HepG2 (cell line): ENCODE results near the gene RAD9A. TPM values are rescaled to one million over a fixed set of nuclear protein-coding genes. Genes with fewer than 3 reads are reported as not detected.

Experiments used
- ATAC-seq: fragments of 200-7000 bp; cut with Tn5 transposase; 3 replicates; pipeline ENCODE4 v1.9.1; 2020; ENCODE audit warnings: mild to moderate bottlenecking, moderate library complexity
- BruUV-seq: library from RNA; stranded (reverse); fragments of 400-500 nt; replicated peaks from 2 replicates; lab custom pipeline; 2021; lab: Mats Ljungman, UMichigan
- CTCF ChIA-PET: fragments of 300-600 bp; formaldehyde crosslinking; extraction: SDS; loops from one replicate; lab custom pipeline; 2021; ENCODE audit warnings: low total read pairs, inconsistent platforms, low intra/inter-chr PET ratio; lab: Yijun Ruan, JAX
- POLR2A ChIA-PET: fragments of 350-600 bp; sonication (Branson Sonifier 250); formaldehyde crosslinking; loops from one replicate; lab custom pipeline; 2020; ENCODE audit warnings: antibody characterized with exemption, inconsistent platforms; lab: Yijun Ruan, JAX
- DNase-seq: peaks from one replicate; pipeline ENCODE4 v3.0.0-alpha.2; 2015; ENCODE audit warnings: low spot score
- FAIRE-seq: peaks from 3 replicates; lab custom pipeline; 2011; peaks lifted over from hg19 to GRCh38; lab: Jason Lieb, UNC
- H2AFZ ChIP-seq: one replicate; pipeline ENCODE4 v1.6.1; 2011; ENCODE audit warnings: low read length, inconsistent platforms
- H3K27ac ChIP-seq: fragments of 300-600 bp; 3 replicates; pipeline ENCODE4 v1.8.0; 2011; ENCODE audit warnings: mixed run types, mild to moderate bottlenecking, mixed read lengths, low read length, inconsistent platforms; ENCODE audit not compliant: insufficient read depth; ENCODE audit errors: extremely low read length
- H3K27me3 ChIP-seq, 2 experiments: fragments of 200-600 bp in 1 of 2; 2 replicates in 1 of 2; 3 replicates in 1 of 2; pipeline versions ENCODE4 v1.6.0 to v1.8.0; 2011; ENCODE audit warnings: low read length in 2 of 2, mild to moderate bottlenecking in 2 of 2, moderate library complexity in 2 of 2, inconsistent platforms in 1 of 2; ENCODE audit not compliant: insufficient read depth in 2 of 2, control insufficient read depth in 1 of 2
- H3K36me3 ChIP-seq, 2 experiments: fragments of 200-600 bp in 1 of 2; replicated peaks in 1 of 2; 2 replicates in 1 of 2; 3 replicates in 1 of 2; pipeline versions ENCODE4 v1.5.1 to v1.8.0; 2011; ENCODE audit warnings: low read length in 2 of 2, inconsistent platforms in 1 of 2; ENCODE audit not compliant: insufficient read depth in 2 of 2, control insufficient read depth in 1 of 2
- H3K4me1 ChIP-seq: 2 replicates; pipeline ENCODE4 v1.5.1; 2012; ENCODE audit warnings: low read length, inconsistent platforms; ENCODE audit not compliant: insufficient read depth
- H3K4me2 ChIP-seq: 2 replicates; pipeline ENCODE4 v1.6.0; 2011; ENCODE audit warnings: low read depth, low read length, inconsistent platforms
- H3K4me3 ChIP-seq, 3 experiments: fragments of 200-600 bp in 1 of 3; sonication (generic), shearing (Covaris generic) in 1 of 3; replicated peaks in 1 of 3; 2 replicates each; pipeline ENCODE4 v1.5.1; 2011 to 2016; ENCODE audit warnings: low read length in 3 of 3, inconsistent platforms in 2 of 3, low read depth in 2 of 3, mild to moderate bottlenecking in 2 of 3, control low read depth in 1 of 3, mixed read lengths in 1 of 3; ENCODE audit not compliant: insufficient read depth in 1 of 3
- H3K79me2 ChIP-seq: one replicate; pipeline ENCODE4 v1.6.1; 2011; ENCODE audit warnings: low read length, inconsistent platforms; ENCODE audit not compliant: insufficient read depth
- H3K9ac ChIP-seq: 2 replicates; pipeline ENCODE4 v1.6.0; 2011; ENCODE audit warnings: mild to moderate bottlenecking, low read depth, low read length, inconsistent platforms; ENCODE audit not compliant: insufficient read depth
- H3K9me3 ChIP-seq: 2 replicates; pipeline ENCODE4 v1.5.1; 2012; ENCODE audit warnings: mild to moderate bottlenecking, low read length
- H4K20me1 ChIP-seq: 2 replicates; pipeline ENCODE4 v1.6.0; 2011; ENCODE audit warnings: inconsistent platforms, mild to moderate bottlenecking, low read length, moderate library complexity; ENCODE audit not compliant: insufficient read depth
- EHMT2 ChIP-seq: fragments of 200-600 bp; sonication (generic); IDR thresholded peaks from 2 replicates; pipeline ENCODE4 v1.7.0; 2017; ENCODE audit warnings: antibody characterized with exemption, low read depth, low read length, borderline replicate concordance
- HHEX ChIP-seq: IDR thresholded peaks from 2 replicates; pipeline ENCODE4 v1.6.1; 2016; ENCODE audit warnings: control low read depth
- IKZF1 ChIP-seq: fragments of 450-650 bp; IDR thresholded peaks from 2 replicates; pipeline ENCODE4 v1.7.1; 2016
- REPIN1 ChIP-seq: sonication (generic); formaldehyde crosslinking; IDR thresholded peaks from 2 replicates; pipeline ENCODE4 v1.8.0; 2022; ENCODE audit warnings: missing genetic modification reagents, low read depth, mild to moderate bottlenecking, borderline replicate concordance
- SMYD3 ChIP-seq: sonication (generic); formaldehyde crosslinking; IDR thresholded peaks from 2 replicates; pipeline ENCODE4 v1.8.1; 2023; ENCODE audit warnings: mild to moderate bottlenecking, missing genetic modification reagents
- ZNF451 ChIP-seq: sonication (generic); formaldehyde crosslinking; IDR thresholded peaks from 2 replicates; pipeline ENCODE4 v1.5.0; 2020; ENCODE audit warnings: mild to moderate bottlenecking, missing genetic modification reagents
- whole genome bisulfite sequencing: methylation state at CpG from one replicate; pipeline ENCODE4 v1.1.6; 2017; ENCODE audit warnings: low lambda C conversion rate; 5-methylcytosine and 5-hydroxymethylcytosine counted together
- in situ Hi-C: cut with HindIII; loops from 2 replicates; pipeline ENCODE4 v1.10.0; 2017; ENCODE audit warnings: low pct_unique_long_range_greater_than_20kb; ENCODE audit not compliant: extremely low pct_ligation_motif_present
- intact Hi-C: fragments of 100-400 bp; cut with micrococcal nuclease; formaldehyde crosslinking; loops from one replicate; pipeline ENCODE4 v1.10.0; 2022; ENCODE audit not compliant: unreplicated experiment
- polyA plus RNA-seq, 8 experiments: library from polyadenylated mRNA; depleted of rRNA in 3 of 8; stranded (reverse) in 7 of 8; unstranded in 1 of 8; fragments of >200 nt; fragmentation: Illumina TruSeq in 4 of 8; extraction: Trizol in 4 of 8; gene quantifications; 2 replicates each; pipeline versions ENCODE4 v1.2.1 to v1.2.3, GENCODE V29; 2011 to 2016; ENCODE audit warnings: low read depth in 4 of 8, missing spikeins in 1 of 8, mixed read lengths in 1 of 8; ENCODE audit not compliant: insufficient read depth in 1 of 8
- total RNA-seq, 5 experiments: library from RNA; depleted of rRNA; stranded (reverse); fragments of >200 nt; fragmentation: Illumina TruSeq; extraction: Trizol; gene quantifications; 2 replicates each; pipeline ENCODE4 v1.2.3, GENCODE V29; 2016; ENCODE audit warnings: low read depth in 1 of 5
- TF ChIP-seq, protein P1 (sequence below): sonication (generic); formaldehyde crosslinking; IDR thresholded peaks from 2 replicates; pipeline ENCODE4 v1.5.0; 2020; ENCODE audit warnings: mild to moderate bottlenecking, missing genetic modification reagents, borderline replicate concordance
- TF ChIP-seq, protein P2 (sequence below): IDR thresholded peaks from 2 replicates; pipeline ENCODE4 v1.6.1; 2016; ENCODE audit warnings: missing biosample characterization, missing genetic modification reagents, low read depth
- TF ChIP-seq, protein P3 (sequence below): sonication (generic); formaldehyde crosslinking; IDR thresholded peaks from 2 replicates; pipeline ENCODE4 v1.8.0; 2022; ENCODE audit warnings: missing genetic modification reagents, mild to moderate bottlenecking, borderline replicate concordance

Gene RAD9A
- total and polyA plus RNA-seq, 2 of the 13 experiments (the other 11 are each of a cell fraction or from before 2014, with no cell fraction given): 10.1 to 15.7 TPM

DNA sequence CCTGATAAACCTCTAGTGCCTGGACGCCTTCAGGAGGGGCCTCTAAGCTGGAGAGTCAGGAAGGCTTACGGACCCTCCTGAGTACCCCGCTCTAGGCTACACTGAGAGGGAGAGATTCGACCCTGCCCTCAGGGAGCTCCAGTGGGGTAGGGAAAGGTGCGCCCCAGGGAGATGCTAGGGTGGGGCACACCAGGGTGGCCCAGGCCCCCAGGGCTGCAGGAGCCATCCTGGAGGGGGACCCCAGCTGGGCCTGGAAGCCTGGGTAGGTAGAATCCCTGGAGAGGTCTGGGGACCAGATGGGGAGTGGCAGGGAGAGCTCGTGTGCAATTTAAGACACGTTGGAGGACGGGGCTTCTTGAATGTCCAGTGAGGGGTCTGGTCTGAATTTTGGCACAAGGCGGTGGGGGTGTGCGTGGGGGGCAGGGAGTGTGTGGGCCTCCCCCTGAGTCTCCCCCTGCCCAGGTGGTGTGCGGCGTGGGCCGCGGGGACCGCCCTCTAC lies 28.4 kb downstream of the RAD9A start (continued):
- TF ChIP-seq ZNF451: no peak
- TF ChIP-seq, protein P1, sequence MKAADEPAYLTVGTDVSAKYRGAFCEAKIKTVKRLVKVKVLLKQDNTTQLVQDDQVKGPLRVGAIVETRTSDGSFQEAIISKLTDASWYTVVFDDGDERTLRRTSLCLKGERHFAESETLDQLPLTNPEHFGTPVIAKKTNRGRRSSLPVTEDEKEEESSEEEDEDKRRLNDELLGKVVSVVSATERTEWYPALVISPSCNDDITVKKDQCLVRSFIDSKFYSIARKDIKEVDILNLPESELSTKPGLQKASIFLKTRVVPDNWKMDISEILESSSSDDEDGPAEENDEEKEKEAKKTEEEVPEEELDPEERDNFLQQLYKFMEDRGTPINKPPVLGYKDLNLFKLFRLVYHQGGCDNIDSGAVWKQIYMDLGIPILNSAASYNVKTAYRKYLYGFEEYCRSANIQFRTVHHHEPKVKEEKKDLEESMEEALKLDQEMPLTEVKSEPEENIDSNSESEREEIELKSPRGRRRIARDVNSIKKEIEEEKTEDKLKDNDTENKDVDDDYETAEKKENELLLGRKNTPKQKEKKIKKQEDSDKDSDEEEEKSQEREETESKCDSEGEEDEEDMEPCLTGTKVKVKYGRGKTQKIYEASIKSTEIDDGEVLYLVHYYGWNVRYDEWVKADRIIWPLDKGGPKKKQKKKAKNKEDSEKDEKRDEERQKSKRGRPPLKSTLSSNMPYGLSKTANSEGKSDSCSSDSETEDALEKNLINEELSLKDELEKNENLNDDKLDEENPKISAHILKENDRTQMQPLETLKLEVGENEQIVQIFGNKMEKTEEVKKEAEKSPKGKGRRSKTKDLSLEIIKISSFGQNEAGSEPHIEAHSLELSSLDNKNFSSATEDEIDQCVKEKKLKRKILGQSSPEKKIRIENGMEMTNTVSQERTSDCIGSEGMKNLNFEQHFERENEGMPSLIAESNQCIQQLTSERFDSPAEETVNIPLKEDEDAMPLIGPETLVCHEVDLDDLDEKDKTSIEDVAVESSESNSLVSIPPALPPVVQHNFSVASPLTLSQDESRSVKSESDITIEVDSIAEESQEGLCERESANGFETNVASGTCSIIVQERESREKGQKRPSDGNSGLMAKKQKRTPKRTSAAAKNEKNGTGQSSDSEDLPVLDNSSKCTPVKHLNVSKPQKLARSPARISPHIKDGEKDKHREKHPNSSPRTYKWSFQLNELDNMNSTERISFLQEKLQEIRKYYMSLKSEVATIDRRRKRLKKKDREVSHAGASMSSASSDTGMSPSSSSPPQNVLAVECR (CRISPR knock-in tag): 0 out of 2 replicates have a peak, but pooled peaks have one; percentile 2

DNA sequence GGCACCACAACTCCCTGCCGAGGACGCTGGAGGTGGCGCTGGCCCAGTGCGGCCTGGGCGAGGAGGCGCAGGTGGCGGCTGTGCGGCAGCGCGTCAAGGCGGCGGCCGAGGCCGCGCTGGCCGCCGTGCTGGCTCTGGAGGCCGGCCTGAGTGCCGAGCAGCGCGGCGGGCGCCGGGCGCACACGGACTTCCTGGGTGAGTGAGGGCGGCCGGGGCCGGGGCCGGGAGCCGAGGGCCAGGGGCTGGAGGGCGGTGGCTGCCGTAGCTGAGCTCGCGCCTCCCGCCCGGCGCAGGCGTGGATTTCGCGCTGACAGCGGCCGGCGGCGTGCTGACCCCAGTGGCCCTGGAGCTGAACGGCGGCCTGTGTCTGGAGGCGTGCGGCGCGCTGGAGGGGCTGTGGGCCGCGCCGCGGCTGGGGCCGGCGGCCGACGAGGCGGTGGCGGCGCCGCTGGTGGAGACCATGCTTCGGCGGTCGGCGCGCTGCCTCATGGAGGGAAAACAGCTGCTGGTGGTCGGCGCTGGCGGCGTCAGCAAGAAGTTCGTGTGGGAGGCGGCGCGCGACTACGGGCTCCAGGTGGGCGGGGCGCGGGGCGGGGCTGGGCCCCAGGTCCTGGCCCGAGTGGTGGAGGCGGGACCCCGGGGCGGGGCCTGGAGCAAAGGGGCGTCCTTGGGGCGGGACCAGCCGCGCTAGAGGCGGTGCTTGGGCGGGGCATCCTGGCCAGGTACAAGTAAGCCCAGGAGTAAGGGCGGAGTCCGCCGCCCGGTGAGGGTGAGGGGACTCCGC lies 29.1 kb downstream of the RAD9A start:
- no peak overlapping the region for H2AFZ ChIP-seq
- peak overlapping the region; percentile 30 to 70 (median 53); a peak in 5 of 6 replicates for H3K4me3 ChIP-seq
- under 1% methylated on average over 20 of the region's 97 CpGs for WGBS
- peaks cover 5 to 36% of the 10 kb centered on the region in 2 experiments; a peak in 4 of 5 replicates for H3K27me3 ChIP-seq
- ChIA-PET POLR2A (interaction anchor here (0.8 to 7.4 kb wide), 6 partner anchors 9 to 62 kb away, joined by 3 to 78 read pairs (median 6); partner anchors contain the start of genes AIP, PPP1CA and TBC1D10C), CTCF (no interaction called here)
- FAIRE-seq (no peak), DNase-seq (peak; percentile 81), ATAC-seq (peak; percentile 80)
- peak overlapping the region; percentile 80 for H3K4me2 ChIP-seq
- in situ Hi-C loops (no loop called here), intact Hi-C loops (no loop called here)
- H3K36me3 ChIP-seq: no peaks in the 10 kb centered on the region
- no peaks in the 10 kb centered on the region for H3K9me3 ChIP-seq
- H3K27ac ChIP-seq: no peak overlapping the region
- H3K4me1 ChIP-seq: peaks cover 69% of the 10 kb centered on the region
- no TSS peak for BruUV-seq
- no peaks in the 10 kb centered on the region for H3K79me2 ChIP-seq
- no peaks in the 10 kb centered on the region for H4K20me1 ChIP-seq
- H3K9ac ChIP-seq: peak overlapping the region; percentile 57
- TF ChIP-seq HHEX (CRISPR knock-in tag) (no peak), IKZF1 (no peak), EHMT2 (no peak), SMYD3 (no peak), REPIN1 (CRISPR knock-in tag) (no peak)
- TF ChIP-seq, protein P1 (CRISPR knock-in tag): peak; percentile 56; the same call in 1 of the 2 replicates
- TF ChIP-seq, protein P2, sequence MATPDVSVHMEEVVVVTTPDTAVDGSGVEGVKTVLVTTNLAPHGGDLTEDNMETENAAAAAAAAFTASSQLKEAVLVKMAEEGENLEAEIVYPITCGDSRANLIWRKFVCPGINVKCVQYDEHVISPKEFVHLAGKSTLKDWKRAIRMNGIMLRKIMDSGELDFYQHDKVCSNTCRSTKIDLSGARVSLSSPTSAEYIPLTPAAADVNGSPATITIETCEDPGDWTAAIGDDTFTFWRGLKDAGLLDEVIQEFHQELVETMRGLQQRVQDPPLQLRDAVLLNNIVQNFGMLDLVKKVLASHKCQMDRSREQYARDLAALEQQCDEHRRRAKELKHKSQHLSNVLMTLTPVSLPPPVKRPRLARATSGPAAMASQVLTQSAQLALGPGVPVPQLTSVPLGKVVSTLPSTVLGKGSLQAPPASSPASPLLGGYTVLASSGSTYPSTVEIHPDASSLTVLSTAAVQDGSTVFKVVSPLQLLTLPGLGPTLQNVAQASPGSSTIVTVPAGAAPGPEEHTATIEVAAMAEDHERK: no peak
- TF ChIP-seq, protein P3, sequence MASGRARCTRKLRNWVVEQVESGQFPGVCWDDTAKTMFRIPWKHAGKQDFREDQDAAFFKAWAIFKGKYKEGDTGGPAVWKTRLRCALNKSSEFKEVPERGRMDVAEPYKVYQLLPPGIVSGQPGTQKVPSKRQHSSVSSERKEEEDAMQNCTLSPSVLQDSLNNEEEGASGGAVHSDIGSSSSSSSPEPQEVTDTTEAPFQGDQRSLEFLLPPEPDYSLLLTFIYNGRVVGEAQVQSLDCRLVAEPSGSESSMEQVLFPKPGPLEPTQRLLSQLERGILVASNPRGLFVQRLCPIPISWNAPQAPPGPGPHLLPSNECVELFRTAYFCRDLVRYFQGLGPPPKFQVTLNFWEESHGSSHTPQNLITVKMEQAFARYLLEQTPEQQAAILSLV (CRISPR knock-in tag): no peak
